GM21737 (cell line): ENCODE data around the gene PALM.
"Not testable (repeated sequence)": the region's sequence is repeated elsewhere in the genome, so short reads cannot be mapped to it uniquely, and the experiment has no call there.

Source experiments
- ATAC-seq: cut with Tn5 transposase; IDR thresholded peaks from one replicate; pipeline ENCODE4 v1.9.1; 2021; ENCODE audit warnings: mild to moderate bottlenecking, moderate library complexity; ENCODE audit not compliant: unreplicated experiment

The PALM gene

DNA sequence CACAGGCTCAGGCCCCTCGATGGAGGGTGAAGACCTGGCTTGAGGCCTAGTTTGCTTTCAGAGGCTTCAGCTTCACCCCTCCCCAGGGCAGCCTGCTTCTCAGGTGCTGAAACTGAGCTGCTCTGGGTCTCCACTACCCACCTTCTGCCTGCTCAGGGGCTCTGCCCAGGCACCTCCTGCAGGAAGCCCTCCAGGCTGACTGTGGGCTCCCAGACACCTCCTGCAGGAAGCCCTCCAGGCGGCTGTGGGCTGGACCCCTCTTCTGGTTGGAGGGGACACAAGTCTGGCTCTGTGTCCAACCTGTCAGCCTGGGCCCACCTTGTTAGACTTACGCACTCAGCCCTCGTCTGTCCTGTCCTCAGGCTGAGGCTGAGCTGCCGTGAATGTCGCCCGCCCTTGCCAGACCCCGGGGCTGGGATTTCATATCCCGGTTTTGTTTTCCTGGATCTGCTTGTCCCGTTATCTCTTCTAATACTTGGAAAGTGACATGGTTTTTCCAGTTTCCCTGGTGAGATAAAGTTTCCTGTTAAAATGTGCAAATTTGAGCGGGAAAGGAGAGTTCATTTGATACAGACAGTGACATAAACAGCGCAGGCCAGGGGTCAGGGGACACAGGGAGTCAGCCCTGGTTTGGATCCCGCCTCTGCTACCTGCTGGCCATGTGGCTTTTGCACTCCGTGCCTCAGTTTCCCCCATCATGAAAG is 21.4 kb downstream of the PALM start:
- no peak for ATAC-seq

DNA sequence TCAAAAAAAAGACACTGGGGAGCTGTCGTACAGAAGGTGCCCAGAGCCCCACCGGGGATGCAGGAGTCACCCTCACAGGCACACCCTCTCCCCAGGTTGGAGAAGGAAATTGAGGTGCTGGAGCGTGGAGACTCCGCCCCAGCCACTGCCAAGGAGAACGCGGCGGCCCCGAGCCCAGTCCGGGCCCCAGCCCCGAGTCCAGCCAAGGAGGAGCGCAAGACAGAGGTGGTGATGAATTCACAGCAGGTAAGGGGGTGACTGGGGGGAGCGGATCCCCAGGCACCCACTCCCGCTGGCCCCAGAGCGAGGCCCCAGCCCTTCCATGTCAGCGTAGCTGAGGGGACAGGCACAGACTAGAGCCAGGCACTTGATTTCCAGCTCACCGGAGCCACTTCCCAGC is 22.3 kb downstream of the PALM start:
- no peak for ATAC-seq

DNA sequence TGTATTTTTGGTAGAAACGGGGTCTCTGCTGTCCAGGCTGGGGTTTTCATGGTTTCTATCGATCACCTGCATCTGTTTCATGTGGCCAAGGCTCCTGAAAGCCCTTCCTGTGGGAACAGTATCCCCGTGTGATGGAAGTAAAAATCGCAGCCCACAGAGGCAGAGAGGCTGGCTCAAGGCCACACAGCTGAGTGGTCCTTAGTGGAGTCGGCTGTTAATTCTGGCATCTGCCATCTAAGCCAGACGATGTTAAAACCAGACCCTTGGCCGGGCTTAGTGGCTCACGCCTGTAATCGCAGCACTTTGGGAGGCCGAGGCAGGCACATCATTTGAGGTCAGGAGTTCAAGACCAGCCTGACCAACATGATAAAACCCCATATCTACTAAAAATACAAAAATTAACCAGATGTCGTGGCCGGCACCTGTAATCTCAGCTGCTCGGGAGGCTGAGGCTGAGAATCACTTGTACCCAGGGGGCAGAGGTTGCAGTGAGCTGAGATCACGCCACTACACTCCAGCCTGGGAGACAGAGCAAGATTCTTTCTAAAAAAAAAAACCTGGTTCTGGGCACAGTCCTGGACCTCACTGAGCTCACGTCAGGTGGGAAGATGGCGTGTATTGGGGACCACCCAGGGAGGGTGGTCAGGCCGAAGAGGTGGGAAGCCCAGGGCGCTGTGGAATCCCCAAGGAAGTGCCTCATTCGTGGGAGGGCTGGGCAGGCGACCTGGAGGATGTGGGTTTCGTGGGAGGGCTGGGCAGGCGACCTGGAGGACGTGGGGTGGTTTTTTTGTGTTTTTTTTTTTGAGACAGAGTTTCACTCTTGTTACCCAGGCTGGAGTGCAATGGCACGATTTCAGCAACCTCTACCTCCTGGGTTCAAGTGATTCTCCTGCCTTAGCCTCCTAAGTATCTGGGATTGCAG is 23.7 kb downstream of the PALM start:
- no peak for ATAC-seq

DNA sequence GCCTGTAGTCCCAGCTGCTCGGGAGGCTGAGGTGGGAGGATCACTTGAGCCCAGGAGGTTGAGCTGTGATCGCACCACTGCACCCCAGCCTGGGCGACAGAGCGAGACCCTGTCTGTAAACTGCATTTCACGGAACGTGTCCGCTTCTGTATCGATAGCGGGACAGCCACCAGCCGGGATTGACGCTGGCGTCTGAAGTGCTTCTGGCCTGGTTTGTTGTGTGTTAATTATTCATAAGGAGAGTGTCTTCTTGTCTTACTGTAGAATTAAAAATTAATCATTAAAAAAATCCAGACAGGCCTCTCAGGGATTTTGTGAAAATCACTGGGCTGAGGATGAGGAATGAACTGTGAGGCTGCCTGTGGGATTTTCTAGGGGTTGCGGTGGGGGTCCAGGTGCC is 26.0 kb downstream of the PALM start:
- ATAC-seq: no peak

DNA sequence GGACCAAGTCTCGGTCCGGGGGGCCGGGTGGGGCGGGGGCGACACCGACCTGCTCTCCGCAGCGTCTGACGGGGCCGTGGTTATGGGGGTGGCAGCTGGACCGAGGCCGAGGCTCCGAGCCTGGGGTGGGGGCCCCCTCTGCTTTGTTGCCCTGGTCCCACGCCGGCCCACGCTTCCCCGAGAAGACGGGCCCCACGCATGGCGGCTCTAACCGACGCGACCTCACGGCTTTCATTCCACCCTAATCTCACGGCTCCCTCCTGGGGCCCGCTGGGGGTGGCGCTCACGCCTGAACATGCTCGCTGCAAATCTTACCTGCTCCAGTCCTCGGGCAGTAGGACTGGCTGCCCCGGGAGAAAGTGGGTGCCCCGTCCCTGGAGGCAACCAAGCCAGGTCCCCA is 27.4 kb downstream of the PALM start:
- ATAC-seq: no peak

DNA sequence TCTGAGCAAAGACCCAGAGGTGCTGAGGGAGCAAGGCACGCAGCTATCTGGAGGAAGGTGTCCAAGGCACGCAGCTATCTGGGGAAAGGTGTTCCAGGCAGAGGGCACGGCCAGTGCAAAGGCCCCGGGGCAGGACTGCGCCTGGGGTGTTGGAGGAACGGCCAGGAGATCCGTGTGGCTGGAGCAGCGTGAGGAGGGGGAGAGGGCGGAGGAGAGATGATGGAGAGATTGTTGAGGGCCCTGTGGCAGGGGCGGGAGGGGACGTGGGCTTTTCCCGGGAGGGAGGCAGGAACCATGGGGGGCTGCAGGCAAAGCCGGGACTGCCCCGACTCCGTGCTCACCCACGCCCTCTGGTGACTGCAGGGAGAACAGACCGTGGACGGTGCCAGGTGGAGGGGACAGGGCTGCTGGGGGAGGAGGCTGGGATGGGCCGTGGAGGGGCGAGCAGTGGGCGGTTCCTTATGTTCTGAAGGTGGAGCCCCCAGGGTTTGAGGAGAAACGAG is 28.9 kb downstream of the PALM start:
- ATAC-seq: no peak

DNA sequence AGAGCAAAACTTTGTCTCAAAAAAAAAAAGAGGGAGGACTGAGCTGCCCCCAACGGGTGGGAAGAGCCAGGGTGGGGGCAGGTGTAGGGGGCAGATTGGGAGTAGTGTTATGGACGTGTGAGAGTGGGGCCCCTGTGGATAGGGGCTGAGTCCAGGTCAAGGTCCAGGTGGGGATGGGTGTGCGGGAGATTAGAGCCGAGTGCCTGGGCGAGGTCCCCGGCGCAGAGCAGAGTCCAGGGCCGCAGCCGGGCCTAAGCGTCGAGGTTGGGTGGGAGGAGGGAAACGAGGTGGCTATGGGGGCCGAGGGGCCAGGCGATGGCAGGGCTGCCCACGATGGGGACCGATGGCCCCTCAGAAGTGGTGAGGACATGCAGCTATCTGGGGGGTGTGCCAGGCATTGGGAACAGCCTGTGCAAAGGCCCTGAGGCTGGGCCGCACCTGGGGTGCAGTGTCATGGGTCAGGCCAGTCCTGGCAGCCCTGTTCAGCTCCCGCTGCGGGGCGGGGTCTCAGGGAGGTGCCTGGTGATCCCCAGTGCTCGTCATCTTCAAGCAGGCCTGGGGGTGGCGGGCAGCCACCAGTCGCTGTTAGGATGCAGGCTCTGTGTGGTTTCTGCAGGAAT is 29.9 kb downstream of the PALM start:
- no peak for ATAC-seq

DNA sequence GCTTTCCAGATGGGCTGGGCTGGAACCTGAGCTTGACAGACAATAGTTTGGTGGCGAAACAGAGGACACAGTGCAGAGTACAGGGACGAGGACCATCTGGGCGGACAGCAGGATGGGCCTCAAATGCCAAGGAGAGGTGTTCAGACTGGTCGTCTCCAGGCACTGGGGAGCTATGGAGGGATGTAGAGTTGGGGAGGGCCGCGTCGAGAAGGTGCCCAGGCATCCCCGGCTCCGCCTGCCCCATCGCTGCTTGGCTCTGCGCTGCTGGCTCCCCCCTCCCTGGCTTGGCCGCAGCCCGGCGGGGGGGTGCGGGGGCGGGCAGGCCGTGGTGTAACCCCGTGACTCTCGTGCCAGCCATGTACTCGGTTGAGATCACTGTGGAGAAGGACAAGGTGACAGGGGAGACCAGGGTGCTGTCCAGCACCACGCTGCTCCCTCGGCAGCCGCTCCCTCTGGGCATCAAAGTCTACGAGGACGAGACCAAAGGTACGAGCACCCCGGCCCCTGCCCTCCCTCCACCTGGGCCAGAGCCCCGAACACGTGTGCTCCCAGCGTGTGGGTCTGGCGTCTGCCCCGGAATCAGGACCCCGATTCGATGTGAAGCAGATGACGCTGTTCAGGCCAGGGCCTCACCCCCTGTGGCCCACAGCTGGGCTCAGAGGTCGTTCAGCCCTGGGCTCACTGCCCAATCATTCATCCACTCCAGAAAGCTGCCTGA is 31.4 kb downstream of the PALM start:
- no peak for ATAC-seq

DNA sequence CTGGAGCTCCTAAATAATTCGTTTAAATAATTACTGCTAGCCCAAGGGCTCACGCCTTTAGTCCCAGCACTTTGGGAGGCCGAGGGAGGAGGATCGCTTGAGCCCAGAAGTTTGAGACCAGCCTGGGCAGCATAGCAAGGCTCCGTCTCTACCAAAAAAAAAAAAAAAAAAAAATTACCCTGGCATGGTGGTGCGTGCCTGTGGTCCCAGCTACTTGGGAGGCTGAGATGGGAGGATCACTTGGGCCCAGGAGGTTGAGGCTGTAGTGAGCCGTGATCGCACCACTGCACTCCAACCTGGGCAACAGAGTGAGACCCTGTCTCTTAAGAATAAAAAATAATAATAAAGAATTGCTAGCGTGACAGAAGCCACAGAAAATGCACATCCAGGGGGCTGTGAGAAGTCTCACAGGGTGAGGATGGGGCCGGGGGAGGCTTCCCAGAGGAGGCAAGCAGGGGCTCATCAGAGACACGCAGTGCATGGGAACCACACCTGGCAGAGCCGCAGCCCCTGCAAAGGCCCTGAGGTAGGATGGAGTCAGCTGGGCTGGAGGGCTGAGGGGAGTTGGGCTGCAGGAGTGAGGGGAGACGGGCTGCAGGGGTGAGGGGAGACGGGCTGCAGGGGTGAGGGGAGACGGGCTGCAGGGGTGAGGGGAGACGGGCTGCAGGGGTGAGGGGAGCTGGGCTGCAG is 32.2 kb downstream of the PALM start:
- not testable (repeated sequence) for ATAC-seq

DNA sequence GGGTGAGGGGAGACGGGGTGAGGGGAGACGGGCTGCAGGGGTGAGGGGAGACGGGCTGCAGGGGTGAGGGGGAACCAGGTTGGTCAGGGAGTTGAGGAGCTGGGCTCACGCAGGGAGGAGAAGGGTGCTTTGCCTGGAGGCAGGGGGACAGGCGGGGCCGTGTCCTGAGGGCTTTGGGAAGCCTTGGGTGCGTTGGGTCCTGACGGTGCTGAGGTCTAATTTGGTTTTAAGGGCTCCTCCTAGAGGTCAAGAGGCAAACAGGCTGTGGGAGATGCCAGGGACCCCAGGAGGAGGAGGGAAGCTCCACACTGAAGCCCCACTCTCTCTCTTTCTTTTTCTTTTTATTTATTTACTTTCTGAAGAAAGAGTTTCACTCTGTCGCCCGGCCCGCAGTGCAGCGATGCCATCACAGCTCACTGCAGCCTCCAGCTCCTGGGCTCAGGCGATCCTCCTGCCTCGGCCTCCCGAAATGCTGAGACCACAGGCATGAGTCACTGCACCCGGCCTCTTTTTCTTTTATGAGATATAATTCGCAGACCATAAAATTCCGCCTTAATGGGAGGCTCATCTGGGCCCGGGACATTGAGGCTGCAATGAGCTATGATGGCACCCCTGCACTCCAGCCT is 32.9 kb downstream of the PALM start:
- no peak for ATAC-seq

DNA sequence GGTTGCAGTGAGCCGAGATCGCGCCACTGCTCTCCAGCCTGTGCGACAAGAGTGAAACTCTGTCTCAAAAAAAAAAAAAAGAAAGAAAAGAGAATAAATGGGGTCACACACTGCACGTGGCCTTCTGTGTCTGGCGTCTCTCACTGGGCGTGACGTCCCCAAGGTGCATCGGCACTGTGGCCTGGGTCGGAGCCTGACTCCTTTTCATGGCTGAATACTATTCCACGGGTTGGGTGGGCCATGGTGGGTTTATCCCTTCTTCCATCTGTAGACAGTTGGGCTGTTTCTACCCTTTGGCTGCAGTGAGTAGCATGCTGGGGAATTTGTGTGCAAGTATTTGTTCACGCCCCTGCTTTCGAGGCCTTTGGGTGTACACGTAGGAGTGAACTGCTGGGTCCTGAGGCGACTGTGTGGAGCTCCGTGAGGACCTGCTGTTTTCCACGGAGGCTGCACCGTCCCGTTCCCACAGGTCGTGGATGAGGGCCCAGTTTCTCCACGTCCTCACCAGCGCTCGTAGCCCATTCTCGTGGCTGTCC is 33.9 kb downstream of the PALM start:
- ATAC-seq: no peak

DNA sequence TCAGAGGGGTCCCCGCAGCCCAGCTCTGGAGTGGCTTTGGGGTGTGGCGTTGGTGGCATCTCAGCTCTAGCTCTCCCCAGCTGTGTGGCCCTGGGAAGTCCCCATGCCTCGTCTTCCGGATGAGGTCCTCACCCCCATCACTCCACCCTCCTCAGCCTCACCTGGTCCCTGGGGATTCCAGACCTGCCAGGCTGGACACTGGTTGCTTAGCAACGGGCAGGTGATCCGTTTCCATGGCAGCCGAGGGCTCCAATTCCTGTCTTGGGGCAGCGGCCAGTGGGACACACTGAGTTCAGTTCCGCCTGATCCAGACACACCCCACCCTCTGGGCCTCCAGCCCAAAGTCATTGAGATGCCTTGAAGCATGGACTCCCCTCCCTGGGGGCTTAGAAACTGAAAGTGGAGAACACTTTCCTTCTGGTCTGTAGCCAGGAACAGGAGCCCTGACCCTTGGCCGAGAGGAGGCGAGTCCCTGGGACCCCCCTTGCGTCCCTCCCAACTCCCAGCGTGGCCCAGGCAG is 34.5 kb downstream of the PALM start:
- no peak for ATAC-seq

DNA sequence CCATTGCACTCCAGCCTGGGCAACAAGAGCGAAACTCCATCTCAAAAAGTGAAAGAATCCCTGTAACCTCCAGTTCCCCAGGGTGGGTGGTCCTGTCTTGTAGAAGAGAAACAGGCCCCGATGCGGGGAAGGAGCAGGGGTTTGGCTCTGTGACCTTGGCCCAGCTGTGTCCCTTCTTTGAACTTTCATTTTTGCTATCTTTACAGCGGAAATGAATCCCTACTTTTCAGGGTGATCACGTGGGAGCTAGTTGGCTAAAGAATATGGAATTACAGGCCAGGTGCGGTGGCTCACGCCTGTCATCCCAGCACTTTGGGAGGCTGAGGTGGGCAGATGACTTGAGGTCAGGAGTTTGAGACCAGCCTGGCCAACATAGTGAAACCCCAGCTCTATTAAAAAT is 36.4 kb downstream of the PALM start:
- ATAC-seq: not testable (repeated sequence)

DNA sequence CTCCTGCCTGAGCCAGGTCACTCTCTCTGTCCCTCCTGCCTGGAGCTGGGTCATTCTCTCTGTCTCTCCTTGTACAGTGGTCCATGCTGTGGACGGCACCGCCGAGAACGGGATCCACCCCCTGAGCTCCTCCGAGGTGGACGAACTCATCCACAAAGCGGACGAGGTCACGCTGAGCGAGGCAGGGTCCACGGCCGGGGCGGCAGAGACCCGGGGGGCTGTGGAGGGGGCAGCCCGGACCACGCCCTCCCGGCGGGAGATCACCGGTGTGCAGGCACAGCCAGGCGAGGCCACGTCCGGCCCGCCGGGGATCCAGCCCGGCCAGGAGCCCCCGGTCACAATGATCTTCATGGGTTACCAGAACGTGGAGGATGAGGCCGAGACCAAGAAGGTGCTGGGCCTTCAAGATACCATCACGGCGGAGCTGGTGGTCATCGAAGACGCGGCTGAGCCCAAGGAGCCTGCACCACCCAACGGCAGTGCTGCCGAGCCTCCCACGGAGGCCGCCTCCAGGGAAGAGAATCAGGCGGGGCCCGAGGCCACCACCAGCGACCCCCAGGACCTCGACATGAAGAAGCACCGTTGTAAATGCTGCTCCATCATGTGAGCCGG is 37.6 kb downstream of the PALM start:
- ATAC-seq: no peak

DNA sequence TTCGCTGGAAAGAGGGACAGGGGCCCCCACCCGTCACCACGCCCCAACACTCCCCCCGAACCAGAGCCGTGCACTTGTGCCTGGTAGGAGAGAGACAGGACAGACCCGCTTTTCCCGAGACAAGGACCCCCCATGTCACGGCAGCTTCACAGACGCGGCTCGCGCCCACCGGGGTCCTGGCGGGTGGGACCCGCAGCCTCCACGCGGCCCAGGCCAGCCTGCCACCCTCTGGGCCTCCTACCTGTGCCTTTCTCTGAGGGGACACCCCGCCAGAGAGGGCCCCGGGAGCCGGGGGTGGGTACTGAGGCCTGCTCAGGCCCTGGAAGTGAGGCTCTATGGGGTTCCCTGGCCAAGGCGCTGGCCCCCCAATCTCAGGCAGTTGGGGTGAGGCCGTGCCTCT is 38.2 kb downstream of the PALM start:
- no peak for ATAC-seq

DNA sequence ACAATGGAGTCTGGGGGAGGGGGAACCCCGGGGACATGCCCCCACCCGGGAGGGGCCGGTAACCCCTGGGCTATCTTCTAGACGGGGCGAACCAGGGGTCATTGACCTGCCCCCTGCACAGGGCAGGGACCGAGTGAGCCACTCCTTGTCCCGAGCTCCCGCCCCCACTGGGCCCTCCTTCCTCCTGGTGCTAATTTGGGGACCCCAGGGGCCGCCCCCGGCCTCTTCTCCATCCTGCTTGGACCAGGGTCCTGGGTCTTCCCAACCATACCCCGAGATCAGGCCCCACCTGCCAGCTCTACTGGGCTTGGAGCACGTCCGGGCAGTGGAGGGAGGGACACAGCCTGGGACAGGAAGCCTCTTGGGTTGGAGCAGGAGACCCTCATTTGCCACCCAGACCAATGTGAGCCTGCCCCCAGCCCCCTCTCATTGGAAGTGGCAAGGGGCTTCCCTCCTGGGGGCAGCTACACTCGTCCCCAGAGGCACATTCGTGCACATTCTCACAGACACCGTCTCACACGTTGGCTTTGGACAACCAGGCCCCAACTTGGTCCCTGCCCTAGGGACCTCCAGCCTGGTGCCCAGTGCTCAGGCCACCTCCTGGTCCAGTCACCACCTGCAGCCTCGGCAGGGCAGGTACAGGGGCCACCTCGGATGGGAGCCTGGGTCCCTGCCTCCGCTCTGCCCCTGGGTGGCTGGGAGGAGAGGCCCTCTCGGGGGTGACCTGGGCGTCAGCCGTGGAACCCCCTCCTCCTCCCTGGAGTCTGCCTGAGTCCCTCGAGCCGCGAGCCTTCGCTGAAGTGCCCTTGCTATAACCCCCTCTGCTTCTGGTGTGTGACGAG is 38.9 kb downstream of the PALM start:
- ATAC-seq: no peak

DNA sequence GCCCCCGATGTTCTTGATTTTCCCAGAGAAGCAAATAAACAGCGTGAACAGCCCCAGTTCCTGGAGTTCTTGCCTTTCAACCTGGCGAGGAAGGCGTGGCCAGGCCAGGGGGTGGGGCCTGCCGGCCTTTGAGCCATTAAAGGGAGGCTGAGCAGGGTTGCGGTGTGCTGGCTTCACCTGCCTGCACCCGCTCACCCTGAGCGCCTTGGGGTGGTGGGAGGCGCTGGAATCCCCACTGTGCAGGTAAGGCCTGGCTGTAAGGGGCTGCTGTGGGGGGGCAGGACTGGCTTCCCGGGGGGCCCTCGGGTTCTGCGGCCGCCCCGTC is 39.5 kb downstream of the PALM start:
- ATAC-seq: no peak

DNA sequence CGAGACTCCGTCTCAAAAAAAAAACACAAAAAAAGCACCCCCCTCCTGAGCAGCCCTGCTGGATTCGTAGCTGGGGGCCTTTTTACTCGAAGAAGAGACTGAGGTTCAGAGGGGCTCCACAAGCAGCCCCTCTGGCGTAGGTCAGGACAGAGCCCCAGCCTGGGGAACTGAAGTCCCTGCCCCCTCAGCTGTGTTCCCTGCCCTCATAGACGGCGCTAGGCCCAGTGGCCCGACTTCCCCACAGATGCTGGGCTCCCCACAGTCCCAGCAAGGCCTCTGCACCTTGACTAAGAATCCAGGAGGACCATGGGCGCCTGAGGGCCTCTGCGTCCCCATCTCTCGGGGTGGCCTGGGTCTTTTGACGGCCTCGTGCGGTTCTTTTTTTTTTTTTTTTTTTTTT is 41.1 kb downstream of the PALM start:
- no peak for ATAC-seq
